GM21619 (cell line): ENCODE results near the gene BAHCC1.

Source experiments
- ATAC-seq: cut with Tn5 transposase; IDR thresholded peaks from one replicate; pipeline ENCODE4 v1.9.1; 2021; ENCODE audit not compliant: unreplicated experiment

The BAHCC1 gene

DNA sequence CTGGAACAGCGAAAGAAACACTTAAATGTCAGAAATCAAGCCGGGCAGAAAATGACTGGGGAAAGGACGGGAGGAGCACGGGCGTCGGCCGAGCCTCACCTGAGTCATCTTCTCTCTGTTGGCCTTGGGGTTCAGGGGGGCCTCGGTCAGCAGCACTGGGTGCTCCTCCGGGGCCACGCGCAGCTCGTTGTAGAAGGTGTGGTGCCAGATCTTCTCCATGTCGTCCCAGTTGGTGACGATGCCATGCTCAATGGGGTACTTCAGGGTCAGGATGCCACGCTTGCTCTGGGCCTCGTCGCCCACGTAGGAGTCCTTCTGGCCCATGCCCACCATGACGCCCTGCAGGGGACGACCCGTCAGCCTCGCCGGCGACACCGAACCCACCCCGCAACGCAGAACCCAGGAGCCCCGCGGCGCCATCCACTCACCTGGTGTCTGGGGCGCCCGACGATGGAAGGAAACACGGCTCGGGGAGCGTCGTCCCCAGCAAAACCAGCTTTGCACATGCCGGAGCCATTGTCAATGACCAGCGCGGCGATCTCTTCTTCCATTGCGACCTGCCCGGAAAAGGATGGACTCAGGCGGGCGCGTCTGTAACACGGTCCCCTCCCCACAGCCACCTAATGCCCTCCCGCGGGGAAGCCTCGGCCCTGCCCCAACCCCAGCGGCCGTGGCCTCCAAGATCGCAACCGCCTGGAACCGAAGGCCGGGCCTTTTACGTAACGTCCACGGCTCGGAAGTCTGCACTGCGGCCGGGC lies 116.7 kb downstream of the BAHCC1 start:
- no peak for ATAC-seq

DNA sequence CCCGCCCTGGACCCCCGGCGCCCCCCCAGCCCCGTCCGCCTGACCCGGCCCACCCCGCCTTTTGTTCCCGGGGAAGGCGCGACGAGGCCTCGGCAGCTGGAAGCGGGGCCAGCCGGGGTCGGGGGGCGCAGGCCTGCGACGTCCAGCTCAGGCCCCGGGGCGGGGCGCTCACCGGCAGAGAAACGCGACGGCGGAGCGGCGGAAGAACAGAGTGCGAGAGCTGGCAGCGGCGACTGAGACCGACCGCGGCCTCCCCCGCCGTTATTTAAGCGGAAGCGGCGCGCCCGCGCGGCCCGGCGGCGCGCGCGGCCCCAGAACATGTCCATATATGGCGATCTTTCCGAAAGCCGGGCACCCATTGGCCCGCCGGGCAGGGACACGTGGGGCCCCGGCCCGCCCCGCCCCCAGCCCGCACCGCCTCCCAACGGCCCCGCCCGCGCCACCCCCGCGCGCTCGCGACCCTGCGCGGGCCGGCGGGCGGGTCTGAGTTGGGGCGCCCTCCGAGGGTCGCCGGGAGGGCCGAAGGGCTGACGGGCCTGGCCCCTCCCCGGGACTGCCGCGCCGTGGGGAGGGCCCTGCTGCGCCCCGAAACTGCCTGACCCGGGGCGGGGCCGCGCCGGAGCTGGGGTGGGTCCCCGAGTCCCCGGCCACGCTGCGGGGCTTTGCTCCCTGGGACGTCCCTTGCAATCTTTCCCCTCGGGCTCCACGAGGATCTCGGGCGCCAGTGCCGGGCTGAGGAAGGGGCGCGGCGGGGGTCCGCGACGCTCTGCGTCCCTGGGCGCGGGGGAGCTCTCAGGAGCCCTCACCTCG lies 117.5 kb downstream of the BAHCC1 start, which contains the start of gene ACTG1:
Gene ACTG1 (minus strand): TSS at position 238 of the 810 bp plus-strand sequence. CDS start 445 bp downstream, outside the sequence.
- ATAC-seq = peak; percentile 31

DNA sequence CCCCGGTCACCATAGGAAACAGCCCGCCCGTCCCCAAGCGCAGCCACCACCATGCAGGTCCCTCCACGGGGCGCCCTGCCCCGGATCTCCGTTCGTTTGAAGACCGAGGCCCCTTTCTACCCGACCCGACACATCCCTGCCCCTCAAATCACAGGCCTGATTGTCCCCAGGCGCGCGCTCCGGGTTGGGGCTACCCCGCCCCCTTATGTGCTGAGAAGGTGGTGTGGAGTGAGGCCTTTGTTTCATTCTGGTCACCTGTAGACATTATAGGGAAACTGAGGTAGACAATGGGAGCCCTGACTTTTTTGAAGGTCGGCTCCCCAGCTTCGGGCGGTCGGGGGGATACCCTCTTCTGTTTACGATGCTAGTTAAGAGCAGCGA lies 118.1 kb downstream of the BAHCC1 start:
- no peak for ATAC-seq

DNA sequence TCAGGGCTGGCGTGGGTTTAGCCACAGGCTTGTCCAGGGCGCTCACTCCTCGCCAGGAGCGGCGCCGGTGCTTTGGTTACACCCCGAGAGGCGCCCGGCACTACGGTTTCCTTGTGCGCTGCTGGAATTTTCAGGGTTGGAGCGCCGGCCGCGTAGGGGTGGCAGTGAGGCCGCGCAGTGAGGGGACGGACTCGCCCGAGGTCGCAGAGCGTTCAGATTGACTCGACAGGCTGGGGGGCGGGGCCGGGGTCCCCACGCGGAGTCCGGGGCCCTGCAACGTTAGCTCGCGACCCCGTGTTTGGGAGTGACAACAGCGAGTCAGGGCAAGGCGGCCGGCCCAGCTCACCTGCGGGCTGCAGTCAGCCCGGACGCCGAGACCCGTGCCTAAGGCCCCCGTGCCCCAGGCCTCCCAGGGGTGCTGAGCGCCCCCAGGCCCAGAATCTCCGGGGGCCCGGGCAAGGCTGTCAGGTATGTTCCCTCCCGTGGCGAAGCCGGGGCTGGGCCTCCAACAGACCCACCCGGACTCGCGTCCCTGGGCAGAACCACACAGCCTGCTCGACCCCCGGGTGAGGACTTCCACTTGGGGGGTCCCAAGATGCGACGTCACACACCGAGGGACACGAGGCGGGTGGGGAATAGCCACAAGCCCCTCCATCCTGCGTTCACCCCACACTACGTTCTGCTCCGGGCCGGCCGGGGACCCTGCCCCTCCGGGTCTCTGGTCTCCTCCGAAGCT lies 118.7 kb downstream of the BAHCC1 start:
- ATAC-seq = no peak

DNA sequence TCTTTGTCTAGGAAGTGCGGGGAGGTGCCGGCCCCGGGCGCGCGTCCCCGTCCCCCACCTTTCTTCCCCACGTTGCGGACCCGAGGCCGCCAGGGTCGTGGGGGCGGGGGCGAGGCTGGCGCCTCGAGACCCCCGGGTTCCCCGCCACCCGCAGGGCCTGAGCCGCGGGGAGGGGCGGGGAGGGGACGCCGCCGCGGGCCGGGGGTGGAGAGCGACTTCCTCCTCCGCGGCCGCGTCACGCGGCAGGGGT lies 119.2 kb downstream of the BAHCC1 start:
- no peak for ATAC-seq

DNA sequence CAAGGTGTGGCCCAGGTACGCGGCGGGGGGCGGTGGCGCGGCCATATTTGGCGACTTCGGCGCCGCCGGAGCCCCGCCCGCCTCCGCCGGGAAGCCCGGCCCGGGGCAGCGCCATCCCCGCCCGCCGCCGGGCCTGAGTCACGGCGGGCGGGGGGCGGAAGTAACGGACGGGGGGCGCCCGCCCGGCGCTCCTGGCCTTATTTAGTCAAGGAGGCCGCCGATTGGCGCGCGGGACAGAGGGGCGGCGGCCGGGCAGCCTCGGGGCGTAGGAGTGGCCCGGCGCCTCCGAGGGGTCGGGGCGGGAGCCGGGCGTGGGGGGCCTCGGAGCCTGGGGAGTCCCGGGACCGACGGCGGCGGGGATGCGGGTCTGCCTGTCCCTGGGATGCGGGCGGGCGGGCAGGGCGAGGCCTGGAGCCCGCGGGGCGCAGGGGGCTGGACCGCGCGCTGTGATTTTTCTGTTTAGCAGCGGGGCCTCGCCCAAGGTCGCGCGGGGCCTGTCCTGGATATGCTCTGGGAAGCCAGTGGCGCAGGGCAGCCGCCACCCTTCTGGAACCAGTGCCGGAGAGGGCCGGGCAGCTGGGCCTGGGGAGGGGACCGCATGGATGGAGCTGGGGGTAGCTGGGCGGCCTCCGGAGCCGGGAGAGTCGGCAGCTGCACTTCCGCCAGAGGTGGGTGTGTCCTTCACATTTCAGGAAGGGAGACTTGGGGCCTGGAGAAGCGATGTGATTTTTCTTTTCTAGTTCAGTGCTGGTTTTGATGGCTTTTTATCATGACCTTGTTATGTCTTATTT lies 119.7 kb downstream of the BAHCC1 start:
- ATAC-seq = no peak

DNA sequence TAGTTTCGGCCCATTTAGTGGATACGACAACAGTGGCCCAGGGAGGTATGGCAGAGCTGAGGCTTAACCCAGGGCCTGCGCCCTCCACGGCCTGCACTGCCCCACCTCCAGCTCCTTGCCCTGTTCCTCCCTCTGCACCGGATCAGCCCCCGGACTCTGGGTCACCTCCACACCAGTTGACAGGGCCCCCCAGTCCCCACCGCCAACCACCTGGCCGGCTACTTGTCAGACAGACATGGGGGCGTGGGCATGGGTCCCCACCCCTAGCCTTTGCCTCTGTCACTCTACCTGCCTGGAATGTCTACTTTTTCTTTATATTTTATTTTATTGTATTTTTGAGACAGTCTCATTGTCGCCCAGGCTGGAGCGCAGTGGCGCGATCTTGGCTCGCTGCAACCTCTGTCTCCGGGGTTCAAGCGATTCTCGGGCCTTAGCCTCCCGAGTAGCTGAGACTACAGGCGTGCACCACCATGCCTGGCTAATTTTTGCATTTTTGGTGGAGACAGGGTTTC lies 120.3 kb downstream of the BAHCC1 start:
- no peak for ATAC-seq
